Esophagus squamous epithelium (tissue), 5 donors: Measurements from ENCODE around the gene DLL1. TPM values are rescaled to one million over a fixed set of nuclear protein-coding genes. Genes with fewer than 3 reads are reported as not detected.

Experiments used
- DNase-seq: peaks from one replicate; lab custom pipeline; 2025; lab: John Stamatoyannopoulos, UW
- H3K27ac ChIP-seq, 4 donors: fragments of 200-600 bp; sonication (generic); one replicate each; pipeline ENCODE4 v1.5.1; 2016 to 2019; ENCODE audit warnings: mild to moderate bottlenecking in 1 of 4
- H3K27me3 ChIP-seq, 4 donors: fragments of 200-600 bp; sonication (generic); 1 replicate in 3 of 4; 2 replicates in 1 of 4; pipeline versions ENCODE4 v1.5.1 to v1.6.0; 2017 to 2021; ENCODE audit warnings: antibody characterized with exemption in 1 of 4
- H3K36me3 ChIP-seq, 3 donors: fragments of 200-600 bp; sonication (generic); one replicate each; pipeline ENCODE4 v1.5.1; 2016 to 2019
- H3K4me1 ChIP-seq, 3 donors: fragments of 200-600 bp; sonication (generic); one replicate each; pipeline ENCODE4 v1.5.1; 2017 to 2019
- H3K4me3 ChIP-seq, 4 donors: fragments of 200-600 bp; sonication (generic); 1 replicate in 3 of 4; 2 replicates in 1 of 4; pipeline ENCODE4 v1.5.1; 2016 to 2019; ENCODE audit warnings: mild to moderate bottlenecking in 2 of 4, moderate library complexity in 1 of 4
- H3K9me3 ChIP-seq, 3 donors: fragments of 200-600 bp; sonication (generic); one replicate each; pipeline ENCODE4 v1.5.1; 2016 to 2019
- CTCF ChIP-seq, 6 experiments: fragments of 450-650 bp in 4 of 6; fragments of 200-600 bp in 2 of 6; sonication (generic) in 2 of 6; IDR thresholded peaks; one replicate each; pipeline ENCODE4 v1.5.1; 2016 to 2019; ENCODE audit warnings: antibody characterized with exemption in 6 of 6, mild to moderate bottlenecking in 4 of 6, moderate library complexity in 4 of 6
- POLR2A ChIP-seq, 4 donors: fragments of 450-650 bp; IDR thresholded peaks; one replicate each; pipeline ENCODE4 v1.6.1; 2017; ENCODE audit warnings: antibody characterized with exemption in 4 of 4, mild to moderate bottlenecking in 4 of 4, moderate library complexity in 3 of 4
- WGBS, 2 donors: methylation state at CpG; one replicate each; pipeline ENCODE4 v1.1.5; 2018; 5-methylcytosine and 5-hydroxymethylcytosine counted together
- intact Hi-C: fragments of 100-400 bp; cut with DNase I; formaldehyde crosslinking; loops from one replicate; pipeline ENCODE4 v1.15.0; 2022
- total RNA-seq, 4 donors: library from RNA; depleted of rRNA; stranded (reverse); fragments of >200 nt; gene quantifications; one replicate each; pipeline ENCODE4 v1.1.0, GENCODE V29; 2016
- donor health status: DM: yes; HTN: yes; CAD: no.

The DLL1 gene
- total RNA-seq, 4 donors from 2014 or later, result 8.3 to 37.6 (median 15.1) TPM

GRCh38 chr6:170272341-170273065 is 18.4 kb downstream of the DLL1 start:
- no peaks in the 10 kb centered on the region for H3K36me3 ChIP-seq
- H3K27me3 ChIP-seq, result peaks cover 0 to 47% (median 0%) of the 10 kb centered on the region in 4 donors
- intact Hi-C loops, result no loop called here
- peak overlapping the region in 3 of 4 donors; percentile 3 to 41 (median 17) for H3K4me3 ChIP-seq
- no peak for TF ChIP-seq POLR2A (IDR thresholded peaks at IDR 0.05)
- no peak for TF ChIP-seq CTCF (IDR thresholded peaks at IDR 0.05)
- WGBS, 2 donors, result 81 to 93% methylated on average over 14 to 15 of the region's 30 CpGs
- no peak overlapping the region for H3K27ac ChIP-seq
- peaks cover 0 to 32% (median 18%) of the 10 kb centered on the region in 3 donors for H3K4me1 ChIP-seq
- DNase-seq, result no peak
- H3K9me3 ChIP-seq, result no peaks in the 10 kb centered on the region

GRCh38 chr6:170271771-170272314 is 19.0 kb downstream of the DLL1 start:
- H3K27ac ChIP-seq, result no peak overlapping the region
- intact Hi-C loops, result no loop called here
- H3K9me3 ChIP-seq, result no peaks in the 10 kb centered on the region
- WGBS, 2 donors, result 70% methylated on average over 24 of the region's 32 CpGs; no CpG with 5 or more reads in 1 of the 2 donors
- peak overlapping the region in 3 of 4 donors; percentile 3 to 41 (median 17) for H3K4me3 ChIP-seq
- no peaks in the 10 kb centered on the region for H3K36me3 ChIP-seq
- TF ChIP-seq POLR2A (IDR thresholded peaks at IDR 0.05), result no peak
- TF ChIP-seq CTCF (IDR thresholded peaks at IDR 0.05), result no peak
- peaks cover 0 to 25% (median 13%) of the 10 kb centered on the region in 3 donors for H3K4me1 ChIP-seq
- no peak for DNase-seq
- H3K27me3 ChIP-seq, result peaks cover 0 to 47% (median 0%) of the 10 kb centered on the region in 4 donors

GRCh38 chr6:170270984-170271593 is 19.8 kb downstream of the DLL1 start:
- H3K9me3 ChIP-seq, result no peaks in the 10 kb centered on the region
- H3K36me3 ChIP-seq, result no peaks in the 10 kb centered on the region
- H3K4me1 ChIP-seq, result peaks cover 0 to 22% (median 10%) of the 10 kb centered on the region in 3 donors
- H3K4me3 ChIP-seq, result no peak overlapping the region
- TF ChIP-seq CTCF (IDR thresholded peaks at IDR 0.05) (no peak), POLR2A (IDR thresholded peaks at IDR 0.05) (no peak)
- DNase-seq, result no peak
- WGBS, 2 donors, result 92 to 94% methylated on average over 14 to 16 of the region's 19 CpGs
- intact Hi-C loops, result no loop called here
- no peak overlapping the region for H3K27ac ChIP-seq
- peaks cover 0 to 43% (median 0%) of the 10 kb centered on the region in 4 donors for H3K27me3 ChIP-seq

- Histone ChIP-seq H3K9me3 (no peaks in the 10 kb centered on the region), H3K4me1 (peaks cover 0 to 28% (median 14%) of the 10 kb centered on the region in 3 donors), H3K4me3 (no peak overlapping the region), H3K27ac (peak overlapping the region in 3 of 4 donors; percentile 17 to 57 (median 42)), H3K27me3 (peaks cover 0 to 38% (median 0%) of the 10 kb centered on the region in 4 donors), H3K36me3 (no peaks in the 10 kb centered on the region)
- 72 to 73% methylated on average over 17 of the region's 17 CpGs for WGBS, 2 donors
- intact Hi-C loops, result no loop called here
- TF ChIP-seq POLR2A (IDR thresholded peaks at IDR 0.05) (no peak), CTCF (IDR thresholded peaks at IDR 0.05) (no peak)
- DNase-seq, result no peak
These were observed 20.9 kb downstream of the DLL1 start for GRCh38 chr6:170269846-170270541.
